ENCODE data around the gene ROS1.
A peak's percentile ranks its signal among the peaks of the same experiment; 100 is the strongest.

ROS1 gene

GRCh38 chr6:117449549-117450439 is 24.1 kb upstream of the ROS1 start:
- Histone ChIP-seq H3K4me3 (ENCODE audit: low read depth, low read length, poor library complexity, severe bottlenecking) (no peak overlapping the region), H3F3A (ENCODE audit: insufficient read depth, low read length) (no peaks in the 10 kb centered on the region), H3K27ac (ENCODE audit: low read depth, low read length, poor library complexity, severe bottlenecking) (no peak overlapping the region), H4K20me1 (ENCODE audit: insufficient read depth, low read length) (no peaks in the 10 kb centered on the region), H3K36me3 (ENCODE audit: insufficient read depth, low read length) (no peaks in the 10 kb centered on the region), H3K4me1 (ENCODE audit: insufficient read depth, low read length, severe bottlenecking) (no peaks in the 10 kb centered on the region), H3K27me3 (ENCODE audit: insufficient read depth, low read length) (no peaks in the 10 kb centered on the region), H3K9me2 (ENCODE audit: low read depth, low read length) (no peaks in the 10 kb centered on the region), H3K79me2 (ENCODE audit: insufficient read depth, low read length) (no peaks in the 10 kb centered on the region), H3K9ac (ENCODE audit: low read length) (no peak overlapping the region), H2AFZ (ENCODE audit: low read length) (no peak overlapping the region), H3K9me3 (ENCODE audit: low read length) (no peaks in the 10 kb centered on the region), H3K4me2 (ENCODE audit: low read length) (no peak overlapping the region)
- no peak for TF ChIP-seq EZH2 (IDR thresholded peaks at IDR 0.05; ENCODE audit: borderline replicate concordance, low read length)
- TF ChIP-seq, protein P1, sequence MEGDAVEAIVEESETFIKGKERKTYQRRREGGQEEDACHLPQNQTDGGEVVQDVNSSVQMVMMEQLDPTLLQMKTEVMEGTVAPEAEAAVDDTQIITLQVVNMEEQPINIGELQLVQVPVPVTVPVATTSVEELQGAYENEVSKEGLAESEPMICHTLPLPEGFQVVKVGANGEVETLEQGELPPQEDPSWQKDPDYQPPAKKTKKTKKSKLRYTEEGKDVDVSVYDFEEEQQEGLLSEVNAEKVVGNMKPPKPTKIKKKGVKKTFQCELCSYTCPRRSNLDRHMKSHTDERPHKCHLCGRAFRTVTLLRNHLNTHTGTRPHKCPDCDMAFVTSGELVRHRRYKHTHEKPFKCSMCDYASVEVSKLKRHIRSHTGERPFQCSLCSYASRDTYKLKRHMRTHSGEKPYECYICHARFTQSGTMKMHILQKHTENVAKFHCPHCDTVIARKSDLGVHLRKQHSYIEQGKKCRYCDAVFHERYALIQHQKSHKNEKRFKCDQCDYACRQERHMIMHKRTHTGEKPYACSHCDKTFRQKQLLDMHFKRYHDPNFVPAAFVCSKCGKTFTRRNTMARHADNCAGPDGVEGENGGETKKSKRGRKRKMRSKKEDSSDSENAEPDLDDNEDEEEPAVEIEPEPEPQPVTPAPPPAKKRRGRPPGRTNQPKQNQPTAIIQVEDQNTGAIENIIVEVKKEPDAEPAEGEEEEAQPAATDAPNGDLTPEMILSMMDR (IDR thresholded peaks at IDR 0.05; ENCODE audit: low read length): peak; percentile 80

DNA sequence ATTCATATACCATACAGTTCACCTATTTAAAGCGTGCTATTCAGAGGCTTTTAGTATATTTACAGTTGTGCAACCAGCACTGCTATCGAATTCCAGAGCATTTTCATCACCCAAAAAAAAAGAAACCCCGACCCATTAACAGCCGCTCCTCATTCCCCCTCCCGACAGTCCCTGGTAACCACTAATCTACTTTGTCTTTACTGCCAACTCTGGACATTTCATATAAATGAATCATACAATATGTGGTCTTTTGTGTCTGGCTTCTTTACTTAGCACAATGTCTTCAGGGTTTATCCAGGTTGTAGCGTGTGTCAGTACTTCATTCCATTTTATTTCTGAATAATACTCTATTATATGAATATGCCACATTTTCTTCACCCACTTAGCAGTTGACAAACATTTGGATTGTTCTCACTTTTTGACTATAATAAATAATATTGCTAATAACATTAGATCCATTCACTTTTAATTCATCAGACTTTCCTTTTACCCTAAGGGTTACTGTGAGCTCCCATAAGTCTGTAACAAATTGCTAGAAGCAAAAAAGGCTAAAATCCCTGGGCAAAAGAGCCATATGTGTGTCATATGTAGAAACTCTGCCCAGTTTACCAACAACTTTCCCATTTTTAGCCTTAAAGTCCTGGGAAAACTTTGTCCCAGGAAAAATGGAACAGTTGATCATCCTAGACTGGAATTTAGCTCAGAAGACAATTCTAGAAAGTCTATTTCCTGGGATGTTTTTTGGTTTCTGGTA is 23.2 kb upstream of the ROS1 start:
- no peak overlapping the region for H3K9ac ChIP-seq (ENCODE audit: low read length)
- no peak for TF ChIP-seq EZH2 (IDR thresholded peaks at IDR 0.05; ENCODE audit: borderline replicate concordance, low read length)
- TF ChIP-seq, protein P1 (IDR thresholded peaks at IDR 0.05; ENCODE audit: low read length): no peak
- H3K27ac ChIP-seq (ENCODE audit: low read depth, low read length, poor library complexity, severe bottlenecking): no peak overlapping the region
- no peaks in the 10 kb centered on the region for H3K4me1 ChIP-seq (ENCODE audit: insufficient read depth, low read length, severe bottlenecking)
- no peak overlapping the region for H3K4me2 ChIP-seq (ENCODE audit: low read length)
- no peaks in the 10 kb centered on the region for H3F3A ChIP-seq (ENCODE audit: insufficient read depth, low read length)
- H3K9me3 ChIP-seq (ENCODE audit: low read length): no peaks in the 10 kb centered on the region
- H3K9me2 ChIP-seq (ENCODE audit: low read depth, low read length): no peaks in the 10 kb centered on the region
- H2AFZ ChIP-seq (ENCODE audit: low read length): no peak overlapping the region
- no peaks in the 10 kb centered on the region for H3K79me2 ChIP-seq (ENCODE audit: insufficient read depth, low read length)
- H3K27me3 ChIP-seq (ENCODE audit: insufficient read depth, low read length): no peaks in the 10 kb centered on the region
- H3K36me3 ChIP-seq (ENCODE audit: insufficient read depth, low read length): no peaks in the 10 kb centered on the region
- H4K20me1 ChIP-seq (ENCODE audit: insufficient read depth, low read length): no peaks in the 10 kb centered on the region
- no peak overlapping the region for H3K4me3 ChIP-seq (ENCODE audit: low read depth, low read length, poor library complexity, severe bottlenecking)

DNA sequence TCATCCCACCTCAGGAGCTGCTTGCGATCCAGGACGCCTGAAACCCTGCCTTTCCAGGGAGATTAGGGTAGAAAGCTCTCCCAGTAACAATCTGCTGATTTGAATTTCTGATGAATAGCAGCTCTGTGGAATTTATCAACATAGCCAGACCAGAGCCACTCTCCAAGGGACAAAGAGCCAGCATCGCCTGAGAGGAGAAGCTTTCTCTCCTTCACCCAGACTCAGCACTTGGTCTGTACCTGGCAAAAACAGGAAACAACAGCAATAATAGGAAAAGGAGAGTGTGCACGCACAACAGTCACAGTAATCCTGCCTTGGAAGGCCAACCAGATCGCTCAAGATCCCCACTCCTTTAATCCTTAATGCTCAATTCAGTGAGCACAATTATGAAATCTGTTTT is 22.3 kb upstream of the ROS1 start:
- Histone ChIP-seq H3K27ac (ENCODE audit: low read depth, low read length, poor library complexity, severe bottlenecking) (no peak overlapping the region), H2AFZ (ENCODE audit: low read length) (no peak overlapping the region), H3K9me3 (ENCODE audit: low read length) (no peaks in the 10 kb centered on the region), H3K4me2 (ENCODE audit: low read length) (no peak overlapping the region), H3K9me2 (ENCODE audit: low read depth, low read length) (no peaks in the 10 kb centered on the region), H3K4me3 (ENCODE audit: low read depth, low read length, poor library complexity, severe bottlenecking) (no peak overlapping the region), H3K79me2 (ENCODE audit: insufficient read depth, low read length) (no peaks in the 10 kb centered on the region), H3K9ac (ENCODE audit: low read length) (no peak overlapping the region), H3K27me3 (ENCODE audit: insufficient read depth, low read length) (no peaks in the 10 kb centered on the region), H3K4me1 (ENCODE audit: insufficient read depth, low read length, severe bottlenecking) (no peaks in the 10 kb centered on the region), H3K36me3 (ENCODE audit: insufficient read depth, low read length) (no peaks in the 10 kb centered on the region), H4K20me1 (ENCODE audit: insufficient read depth, low read length) (no peaks in the 10 kb centered on the region), H3F3A (ENCODE audit: insufficient read depth, low read length) (no peaks in the 10 kb centered on the region)
- TF ChIP-seq, protein P1 (IDR thresholded peaks at IDR 0.05; ENCODE audit: low read length): no peak
- TF ChIP-seq EZH2 (IDR thresholded peaks at IDR 0.05; ENCODE audit: borderline replicate concordance, low read length): no peak

Data from OCI-LY1 (cell line).